ENCODE data around the gene LDB3. TPM values are rescaled to one million over a fixed set of nuclear protein-coding genes. Genes with fewer than 3 reads are reported as not detected.

Gene LDB3
- total and polyA plus RNA-seq, 5 donors from 2014 or later = not detected

GRCh38 chr10:86752311-86752710, 84.0 kb downstream of the LDB3 start:
- no peak overlapping the region for H3K27ac ChIP-seq (ENCODE audit: insufficient read depth, low read length, poor library complexity, severe bottlenecking)
- no peak overlapping the region for H3K4me3 ChIP-seq (ENCODE audit: low read depth, low read length)
- no peak for DNase-seq
- peaks cover 10% of the 10 kb centered on the region for H3K4me1 ChIP-seq (ENCODE audit: control insufficient read depth, insufficient read depth, low read length, poor library complexity, severe bottlenecking)
- no peak for ATAC-seq (ENCODE audit: low read depth in 2 of 2)
- no peak overlapping the region for H3K27ac Mint-ChIP-seq
- H3K4me3 Mint-ChIP-seq = peak overlapping the region in 1 of 4 donors; percentile 48
- peaks cover 24% of the 10 kb centered on the region for H3K27me3 Mint-ChIP-seq
- no peaks in the 10 kb centered on the region for H3K9me3 ChIP-seq (ENCODE audit: control insufficient read depth in 2 of 2, low read length in 2 of 2)
- H3K36me3 ChIP-seq (ENCODE audit: control insufficient read depth, insufficient read depth, low read length) = no peaks in the 10 kb centered on the region
- H3K9me3 Mint-ChIP-seq = no peaks in the 10 kb centered on the region
- no peaks in the 10 kb centered on the region for H3K27me3 ChIP-seq (ENCODE audit: control insufficient read depth, insufficient read depth, low read length)
- peaks cover 2 to 14% (median 8%) of the 10 kb centered on the region in 4 donors for H3K4me1 Mint-ChIP-seq
- H3K36me3 Mint-ChIP-seq = no peaks in the 10 kb centered on the region

- peaks cover 9 to 21% (median 16%) of the 10 kb centered on the region in 4 donors for H3K4me1 Mint-ChIP-seq
- Histone ChIP-seq H3K4me3 (ENCODE audit: low read depth, low read length) (no peak overlapping the region), H3K36me3 (ENCODE audit: control insufficient read depth, insufficient read depth, low read length) (no peaks in the 10 kb centered on the region), H3K27ac (ENCODE audit: insufficient read depth, low read length, poor library complexity, severe bottlenecking) (no peak overlapping the region), H3K27me3 (ENCODE audit: control insufficient read depth, insufficient read depth, low read length) (peaks cover 4% of the 10 kb centered on the region), H3K9me3 (ENCODE audit: control insufficient read depth in 2 of 2, low read length in 2 of 2) (no peaks in the 10 kb centered on the region), H3K4me1 (ENCODE audit: control insufficient read depth, insufficient read depth, low read length, poor library complexity, severe bottlenecking) (peaks cover 18% of the 10 kb centered on the region)
- no peak overlapping the region for H3K27ac Mint-ChIP-seq
- H3K4me3 Mint-ChIP-seq = peak overlapping the region in 1 of 4 donors; percentile 48
- DNase-seq = peak in 1 of 3 donors; percentile 24
- no peaks in the 10 kb centered on the region for H3K36me3 Mint-ChIP-seq
- no peaks in the 10 kb centered on the region for H3K9me3 Mint-ChIP-seq
- H3K27me3 Mint-ChIP-seq = peaks cover 31% of the 10 kb centered on the region
- no peak for ATAC-seq (ENCODE audit: low read depth in 2 of 2)
Measured at GRCh38 chr10:86753051-86753450, 84.7 kb downstream of the LDB3 start.

DNA sequence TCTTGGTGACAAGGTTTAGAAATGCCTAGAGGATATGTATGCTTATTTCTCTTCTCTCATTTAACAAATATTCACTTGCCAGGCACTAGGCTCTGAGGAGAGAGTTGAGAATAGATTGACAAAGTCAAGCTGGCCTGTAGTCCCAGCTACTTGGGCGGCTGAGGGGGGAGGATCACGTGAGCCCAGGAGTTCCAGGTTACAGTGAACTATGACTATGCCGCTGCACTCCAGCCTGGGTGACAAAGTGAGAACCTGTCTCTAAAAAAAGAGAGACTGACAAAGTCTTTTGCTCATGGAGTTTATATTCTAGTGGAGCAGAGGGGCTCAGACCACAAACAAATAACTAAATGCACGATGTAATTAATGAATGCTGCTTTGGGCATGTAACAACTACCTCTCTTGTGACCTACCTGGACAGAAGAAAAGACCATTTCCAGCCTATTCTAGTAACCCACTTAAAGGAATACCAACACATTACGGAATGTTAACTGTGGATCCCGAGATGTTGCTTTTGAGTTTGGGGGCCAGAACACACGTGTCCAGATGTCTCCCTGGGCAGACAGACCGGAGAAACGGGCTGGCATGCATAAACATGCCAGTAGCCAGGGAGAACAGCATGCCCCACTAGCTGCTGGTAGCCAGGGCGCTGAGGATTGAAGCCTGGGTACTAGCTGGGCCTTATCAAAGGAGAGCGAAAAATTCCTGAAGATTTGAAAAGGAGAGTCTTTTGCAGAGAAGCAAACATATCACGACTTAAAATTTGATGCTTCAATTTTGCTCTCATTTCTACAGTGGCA, 85.5 kb downstream of the LDB3 start:
- Histone ChIP-seq H3K27me3 (ENCODE audit: control insufficient read depth, insufficient read depth, low read length) (peaks cover 8% of the 10 kb centered on the region), H3K4me3 (ENCODE audit: low read depth, low read length) (no peak overlapping the region), H3K36me3 (ENCODE audit: control insufficient read depth, insufficient read depth, low read length) (no peaks in the 10 kb centered on the region), H3K9me3 (ENCODE audit: control insufficient read depth in 2 of 2, low read length in 2 of 2) (no peaks in the 10 kb centered on the region), H3K4me1 (ENCODE audit: control insufficient read depth, insufficient read depth, low read length, poor library complexity, severe bottlenecking) (peaks cover 18% of the 10 kb centered on the region), H3K27ac (ENCODE audit: insufficient read depth, low read length, poor library complexity, severe bottlenecking) (no peak overlapping the region)
- H3K27ac Mint-ChIP-seq = no peak overlapping the region
- H3K9me3 Mint-ChIP-seq = no peaks in the 10 kb centered on the region
- H3K27me3 Mint-ChIP-seq = peaks cover 39% of the 10 kb centered on the region
- DNase-seq (no peak), ATAC-seq (ENCODE audit: low read depth in 2 of 2) (no peak)
- no peaks in the 10 kb centered on the region for H3K36me3 Mint-ChIP-seq
- peaks cover 17 to 29% (median 23%) of the 10 kb centered on the region in 4 donors for H3K4me1 Mint-ChIP-seq
- H3K4me3 Mint-ChIP-seq = peak overlapping the region; percentile 15 to 96 (median 90)

- Mint-ChIP-seq H3K4me3 (peak overlapping the region; percentile 86 to 96 (median 92)), H3K36me3 (no peaks in the 10 kb centered on the region), H3K9me3 (no peaks in the 10 kb centered on the region), H3K27me3 (peaks cover 48% of the 10 kb centered on the region), H3K4me1 (peaks cover 27 to 38% (median 30%) of the 10 kb centered on the region in 4 donors), H3K27ac (peak overlapping the region in 2 of 3 donors; percentile 26)
- H3K27ac ChIP-seq (ENCODE audit: insufficient read depth, low read length, poor library complexity, severe bottlenecking) = no peak overlapping the region
- ATAC-seq (ENCODE audit: low read depth in 2 of 2) (no peak), DNase-seq (no peak)
- H3K9me3 ChIP-seq (ENCODE audit: control insufficient read depth in 2 of 2, low read length in 2 of 2) = no peaks in the 10 kb centered on the region
- peaks cover 18% of the 10 kb centered on the region for H3K4me1 ChIP-seq (ENCODE audit: control insufficient read depth, insufficient read depth, low read length, poor library complexity, severe bottlenecking)
- H3K36me3 ChIP-seq (ENCODE audit: control insufficient read depth, insufficient read depth, low read length) = no peaks in the 10 kb centered on the region
- H3K27me3 ChIP-seq (ENCODE audit: control insufficient read depth, insufficient read depth, low read length) = peaks cover 13% of the 10 kb centered on the region
- peak overlapping the region; percentile 59 for H3K4me3 ChIP-seq (ENCODE audit: low read depth, low read length)
Measured at GRCh38 chr10:86755454-86755739, 87.1 kb downstream of the LDB3 start.

- H3K4me1 Mint-ChIP-seq = peaks cover 27 to 38% (median 30%) of the 10 kb centered on the region in 4 donors
- H3K27ac Mint-ChIP-seq = peak overlapping the region in 2 of 3 donors; percentile 26 to 62
- Histone ChIP-seq H3K27ac (ENCODE audit: insufficient read depth, low read length, poor library complexity, severe bottlenecking) (no peak overlapping the region), H3K4me3 (ENCODE audit: low read depth, low read length) (peak overlapping the region; percentile 59), H3K9me3 (ENCODE audit: control insufficient read depth in 2 of 2, low read length in 2 of 2) (no peaks in the 10 kb centered on the region), H3K27me3 (ENCODE audit: control insufficient read depth, insufficient read depth, low read length) (peaks cover 13% of the 10 kb centered on the region), H3K4me1 (ENCODE audit: control insufficient read depth, insufficient read depth, low read length, poor library complexity, severe bottlenecking) (peaks cover 18% of the 10 kb centered on the region), H3K36me3 (ENCODE audit: control insufficient read depth, insufficient read depth, low read length) (no peaks in the 10 kb centered on the region)
- no peaks in the 10 kb centered on the region for H3K9me3 Mint-ChIP-seq
- H3K27me3 Mint-ChIP-seq = peaks cover 48% of the 10 kb centered on the region
- DNase-seq = peak; percentile 77 to 87 (median 84)
- peak overlapping the region; percentile 86 to 96 (median 92) for H3K4me3 Mint-ChIP-seq
- ATAC-seq (ENCODE audit: low read depth in 2 of 2) = peak; percentile 92 to 93
- no peaks in the 10 kb centered on the region for H3K36me3 Mint-ChIP-seq
Measured at GRCh38 chr10:86755740-86756510, 87.6 kb downstream of the LDB3 start.

GRCh38 chr10:86756511-86757112, 88.3 kb downstream of the LDB3 start, which contains the start of gene BMPR1A:
TSS of gene BMPR1A (plus strand) at chr10:86756619. CDS start at chr10:86876019, 119,400 bp downstream.
- Mint-ChIP-seq H3K36me3 (no peaks in the 10 kb centered on the region), H3K9me3 (no peaks in the 10 kb centered on the region), H3K27ac (peak within 1 kb of the TSS; percentile 71 to 89 (median 80)), H3K4me1 (peaks cover 27 to 38% (median 30%) of the 10 kb centered on the region in 4 donors), H3K4me3 (peak within 1 kb of the TSS; percentile 93 to 98 (median 94)), H3K27me3 (peaks cover 48% of the 10 kb centered on the region)
- no peak within 1 kb of the TSS for H3K27ac ChIP-seq (ENCODE audit: insufficient read depth, low read length, poor library complexity, severe bottlenecking)
- peaks cover 18% of the 10 kb centered on the region for H3K4me1 ChIP-seq (ENCODE audit: control insufficient read depth, insufficient read depth, low read length, poor library complexity, severe bottlenecking)
- no peaks in the 10 kb centered on the region for H3K36me3 ChIP-seq (ENCODE audit: control insufficient read depth, insufficient read depth, low read length)
- H3K9me3 ChIP-seq (ENCODE audit: control insufficient read depth in 2 of 2, low read length in 2 of 2) = no peaks in the 10 kb centered on the region
- DNase-seq (no peak), ATAC-seq (ENCODE audit: low read depth in 2 of 2) (peak in 1 of 2 donors; percentile 48)
- H3K4me3 ChIP-seq (ENCODE audit: low read depth, low read length) = peak within 1 kb of the TSS; percentile 76
- peaks cover 13% of the 10 kb centered on the region for H3K27me3 ChIP-seq (ENCODE audit: control insufficient read depth, insufficient read depth, low read length)

DNA sequence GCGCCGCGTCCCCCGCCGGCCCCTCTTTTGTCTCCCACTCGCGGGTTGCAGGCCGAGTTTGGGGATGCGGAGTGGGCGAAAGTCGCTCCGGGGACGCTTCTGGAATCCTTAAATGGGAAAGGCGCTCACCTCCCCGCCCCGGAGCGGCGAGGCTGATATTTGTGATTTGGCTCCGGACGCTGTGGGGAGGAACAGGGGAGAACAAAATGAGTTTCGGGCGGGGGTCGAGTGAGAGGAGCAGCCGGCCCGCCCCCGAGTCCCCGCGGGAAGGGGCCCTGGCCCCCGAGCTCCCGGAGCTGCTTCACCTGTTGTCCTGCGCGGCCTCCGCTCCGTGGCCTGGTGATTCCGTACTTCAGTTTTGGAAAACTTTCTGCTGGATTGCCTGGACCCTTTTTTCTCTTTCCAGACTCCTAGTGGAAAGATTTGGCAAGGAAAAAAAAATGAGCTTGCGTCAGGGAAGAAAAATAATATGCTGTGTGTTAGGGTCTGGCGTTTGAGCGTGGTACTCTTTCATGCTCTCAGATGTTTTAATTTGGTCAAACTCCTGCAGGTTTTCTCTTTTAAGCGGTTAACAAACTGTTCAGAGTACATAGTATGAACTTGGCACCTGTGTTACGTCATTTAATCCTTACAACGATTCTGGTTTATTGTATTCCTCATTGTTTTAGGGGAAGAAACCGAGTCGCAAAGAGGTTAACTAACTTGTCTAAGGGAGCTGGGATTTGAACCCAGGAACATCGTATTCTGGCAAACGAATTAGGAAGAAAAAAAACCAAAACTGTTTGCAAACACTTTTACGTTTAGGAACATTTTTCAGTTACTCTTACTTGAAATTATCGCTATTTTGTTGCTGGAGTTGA, 89.0 kb downstream of the LDB3 start:
- Mint-ChIP-seq H3K9me3 (no peaks in the 10 kb centered on the region), H3K27ac (peak overlapping the region; percentile 71 to 89 (median 80)), H3K27me3 (peaks cover 48% of the 10 kb centered on the region), H3K4me3 (peak overlapping the region; percentile 93 to 98 (median 94)), H3K4me1 (peaks cover 27 to 38% (median 30%) of the 10 kb centered on the region in 4 donors), H3K36me3 (no peaks in the 10 kb centered on the region)
- Histone ChIP-seq H3K4me3 (ENCODE audit: low read depth, low read length) (peak overlapping the region; percentile 76), H3K9me3 (ENCODE audit: control insufficient read depth in 2 of 2, low read length in 2 of 2) (no peaks in the 10 kb centered on the region), H3K4me1 (ENCODE audit: control insufficient read depth, insufficient read depth, low read length, poor library complexity, severe bottlenecking) (peaks cover 18% of the 10 kb centered on the region), H3K27me3 (ENCODE audit: control insufficient read depth, insufficient read depth, low read length) (peaks cover 13% of the 10 kb centered on the region), H3K36me3 (ENCODE audit: control insufficient read depth, insufficient read depth, low read length) (no peaks in the 10 kb centered on the region), H3K27ac (ENCODE audit: insufficient read depth, low read length, poor library complexity, severe bottlenecking) (no peak overlapping the region)
- no peak for ATAC-seq (ENCODE audit: low read depth in 2 of 2)
- DNase-seq = peak in 2 of 3 donors; percentile 12 to 17
